AG09319 (cell line): ENCODE results near the gene FRMD8.

Experiments
- DNase-seq: peaks from one replicate; pipeline ENCODE4 v3.0.0-alpha.2; 2010; ENCODE audit warnings: low read depth; ENCODE audit errors: extremely low read depth
- CTCF ChIP-seq: IDR thresholded peaks from 2 replicates; pipeline ENCODE4 v1.5.1; 2011; ENCODE audit warnings: low read depth, mild to moderate bottlenecking, inconsistent platforms, low read length, moderate library complexity

FRMD8 gene

GRCh38 chr11:65424205-65425104, 38.0 kb downstream of the FRMD8 start:
- no peak for DNase-seq
- no peak for TF ChIP-seq CTCF

- DNase-seq, result no peak
- TF ChIP-seq CTCF, result no peak
These were observed 38.9 kb downstream of the FRMD8 start for GRCh38 chr11:65425105-65425970.

- no peak for TF ChIP-seq CTCF
- DNase-seq, result no peak
These were observed 39.8 kb downstream of the FRMD8 start for GRCh38 chr11:65425971-65426838.

GRCh38 chr11:65426839-65427690, 40.6 kb downstream of the FRMD8 start:
- no peak for TF ChIP-seq CTCF
- no peak for DNase-seq

GRCh38 chr11:65427691-65428577, 41.5 kb downstream of the FRMD8 start:
- no peak for TF ChIP-seq CTCF
- peak; percentile 78 for DNase-seq
